HCT116 (cell line): ENCODE measurements around the gene SF3B4. TPM values are rescaled to one million over a fixed set of nuclear protein-coding genes. Genes with fewer than 3 reads are reported as not detected.

Source experiments
- ATAC-seq: fragments of 200-7000 bp; cut with Tn5 transposase; 2 replicates; pipeline ENCODE4 v1.9.1; 2020; ENCODE audit warnings: mild to moderate bottlenecking, moderate library complexity
- BruUV-seq: library from RNA; stranded (reverse); fragments of 400-500 nt; replicated peaks from 2 replicates; lab custom pipeline; 2021; lab: Mats Ljungman, UMichigan
- CTCF ChIA-PET: fragments of 300-600 bp; sonication (Branson Sonifier 250); formaldehyde crosslinking; loops from one replicate; lab custom pipeline; 2021; ENCODE audit warnings: antibody characterized with exemption; lab: Charles Lee
- POLR2A ChIA-PET: fragments of 300-600, 350-600 bp; sonication (Branson Sonifier 250); formaldehyde crosslinking; loops from one replicate; lab custom pipeline; 2021; ENCODE audit warnings: antibody characterized with exemption; lab: Charles Lee
- RAD21 ChIA-PET, 2 experiments: fragments of 300-600 bp; sonication (Branson Sonifier 250); formaldehyde crosslinking; loops; one replicate each; lab custom pipeline; 2023; ENCODE audit warnings: low total read pairs in 2 of 2; ENCODE audit not compliant: uncharacterized antibody in 2 of 2, unreplicated experiment in 2 of 2, low non-redundant PET in 1 of 2; lab: Charles Lee
- DNase-seq: peaks from one replicate; pipeline ENCODE4 v3.0.0-alpha.2; 2010; ENCODE audit warnings: low read depth, low spot score
- H2AFZ ChIP-seq: fragments of 200-600 bp; shearing (Covaris generic), sonication (generic); 2 replicates; pipeline ENCODE4 v1.6.1; 2017; ENCODE audit warnings: low read depth, mixed run types, mixed read lengths, antibody characterized with exemption, low read length; ENCODE audit not compliant: poor library complexity, severe bottlenecking
- H3K27ac ChIP-seq: 2 replicates; pipeline ENCODE4 v1.5.1; 2012; ENCODE audit warnings: low read depth, low read length
- H3K27me3 ChIP-seq: fragments of 200-600 bp; sonication (generic); 2 replicates; pipeline ENCODE4 v1.6.1; 2016; ENCODE audit warnings: mixed run types, low read length, mixed read lengths; ENCODE audit not compliant: insufficient read depth
- H3K36me3 ChIP-seq, 2 experiments: fragments of 200-500 bp in 1 of 2; fragments of 200-600 bp in 1 of 2; sonication (Bioruptor generic) in 1 of 2; sonication (generic) in 1 of 2; 2 replicates each; pipeline versions ENCODE4 v1.5.1 to v1.6.1; 2014 to 2016; ENCODE audit warnings: low read length in 2 of 2, inconsistent platforms in 1 of 2, mixed read lengths in 1 of 2, mixed run types in 1 of 2; ENCODE audit not compliant: insufficient read depth in 2 of 2, control insufficient read depth in 1 of 2
- H3K4me1 ChIP-seq, 2 experiments: fragments of 200-600 bp in 1 of 2; sonication (generic) in 1 of 2; 2 replicates each; pipeline versions ENCODE4 v1.5.1 to v1.6.1; 2012 to 2017; ENCODE audit warnings: low read length in 2 of 2, inconsistent platforms in 1 of 2, mild to moderate bottlenecking in 1 of 2, mixed read lengths in 1 of 2, mixed run types in 1 of 2, moderate library complexity in 1 of 2; ENCODE audit not compliant: insufficient read depth in 2 of 2, control insufficient read depth in 1 of 2
- H3K4me2 ChIP-seq: fragments of 200-600 bp; sonication (generic); 2 replicates; pipeline ENCODE4 v1.6.1; 2017; ENCODE audit warnings: mixed run types, low read length, mixed read lengths
- H3K4me3 ChIP-seq, 2 experiments: fragments of 200-600 bp in 1 of 2; sonication (generic) in 1 of 2; replicated peaks in 1 of 2; 2 replicates each; pipeline ENCODE4 v1.5.1; 2011 to 2016; ENCODE audit warnings: low read length in 2 of 2, control low read depth in 1 of 2, low read depth in 1 of 2, mild to moderate bottlenecking in 1 of 2, mixed read lengths in 1 of 2, mixed run types in 1 of 2
- H3K79me2 ChIP-seq: fragments of 200-600 bp; sonication (generic); 2 replicates; pipeline ENCODE4 v1.6.1; 2017; ENCODE audit warnings: mild to moderate bottlenecking, mixed run types, low read length, moderate library complexity, mixed read lengths; ENCODE audit not compliant: insufficient read depth
- H3K9ac ChIP-seq: fragments of 200-600 bp; sonication (generic); 2 replicates; pipeline ENCODE4 v1.6.1; 2016; ENCODE audit warnings: low read length, mixed read lengths
- H3K9me2 ChIP-seq: fragments of 200-600 bp; sonication (generic), shearing (Covaris generic); 2 replicates; pipeline ENCODE4 v1.6.1; 2017; ENCODE audit warnings: mixed run types, mild to moderate bottlenecking, moderate library complexity; ENCODE audit not compliant: insufficient read depth
- H3K9me3 ChIP-seq, 2 experiments: fragments of 200-500 bp in 1 of 2; fragments of 200-600 bp in 1 of 2; sonication (Bioruptor generic) in 1 of 2; sonication (generic) in 1 of 2; 2 replicates each; pipeline ENCODE4 v1.6.1; 2014 to 2017; ENCODE audit warnings: low read length in 2 of 2, mixed read lengths in 2 of 2, inconsistent platforms in 1 of 2, low read depth in 1 of 2, mild to moderate bottlenecking in 1 of 2, mixed run types in 1 of 2, moderate library complexity in 1 of 2; ENCODE audit not compliant: control insufficient read depth in 1 of 2, insufficient read depth in 1 of 2
- H4K20me1 ChIP-seq: fragments of 200-600 bp; sonication (generic), shearing (Covaris generic); 2 replicates; pipeline ENCODE4 v1.6.1; 2017; ENCODE audit warnings: mixed run types, mild to moderate bottlenecking, moderate library complexity; ENCODE audit not compliant: insufficient read depth
- CBX3 ChIP-seq: IDR thresholded peaks from 2 replicates; pipeline ENCODE4 v1.6.1; 2012; ENCODE audit warnings: low read depth
- CEBPB ChIP-seq: IDR thresholded peaks from 2 replicates; pipeline ENCODE4 v1.6.1; 2012; ENCODE audit warnings: low read depth
- EGR1 ChIP-seq: IDR thresholded peaks from 2 replicates; pipeline ENCODE4 v1.6.1; 2012; ENCODE audit warnings: low read depth
- FOSL1 ChIP-seq: IDR thresholded peaks from 2 replicates; pipeline ENCODE4 v1.6.1; 2012; ENCODE audit warnings: low read depth
- JUND ChIP-seq: IDR thresholded peaks from 2 replicates; pipeline ENCODE4 v1.6.1; 2012
- SP1 ChIP-seq: IDR thresholded peaks from 2 replicates; pipeline ENCODE4 v1.6.1; 2012; ENCODE audit warnings: low read depth
- SRF ChIP-seq: IDR thresholded peaks from 2 replicates; pipeline ENCODE4 v1.6.1; 2012; ENCODE audit warnings: low read depth
- TCF7L2 ChIP-seq: IDR thresholded peaks from 2 replicates; pipeline ENCODE4 v1.7.0; 2011; ENCODE audit warnings: borderline replicate concordance, inconsistent platforms; ENCODE audit not compliant: insufficient read depth, insufficient read length; ENCODE audit errors: extremely low read depth
- ZNF274 ChIP-seq: fragments of 200-500 bp; sonication (Bioruptor generic); IDR thresholded peaks from 2 replicates; pipeline ENCODE4 v1.6.1; 2014; ENCODE audit warnings: mild to moderate bottlenecking, low read depth, low read length, inconsistent platforms
- intact Hi-C: fragments of 100-400 bp; cut with micrococcal nuclease; formaldehyde crosslinking; loops from 2 replicates; pipeline ENCODE4 v1.10.0; 2022
- total RNA-seq: library from RNA; stranded (reverse); gene quantifications from one replicate; pipeline ENCODE4 v1.2.1, GENCODE V29; 2021; ENCODE audit not compliant: unreplicated experiment
- TF ChIP-seq, protein P1 (sequence below): IDR thresholded peaks from 2 replicates; pipeline ENCODE4 v1.6.1; 2012
- TF ChIP-seq, protein P2 (sequence below): IDR thresholded peaks from 2 replicates; pipeline ENCODE4 v1.6.1; 2012

Gene SF3B4
- total RNA-seq, 1 experiment from 2014 or later = 88.5 TPM

GRCh38 chr1:149967646-149968045 is 40.0 kb upstream of the SF3B4 start:
- Histone ChIP-seq H3K79me2 (no peaks in the 10 kb centered on the region), H3K4me1 (no peaks in the 10 kb centered on the region), H3K27ac (no peak overlapping the region), H3K36me3 (peaks cover 34 to 39% of the 10 kb centered on the region in 2 experiments; a peak in 3 of 4 replicates), H2AFZ (no peak overlapping the region), H3K27me3 (no peaks in the 10 kb centered on the region), H3K9me2 (no peaks in the 10 kb centered on the region)
- ATAC-seq = no peak
- no peak for DNase-seq
- CTCF ChIA-PET = no interaction called here
- TF ChIP-seq SRF = no peak
- TF ChIP-seq, protein P1, sequence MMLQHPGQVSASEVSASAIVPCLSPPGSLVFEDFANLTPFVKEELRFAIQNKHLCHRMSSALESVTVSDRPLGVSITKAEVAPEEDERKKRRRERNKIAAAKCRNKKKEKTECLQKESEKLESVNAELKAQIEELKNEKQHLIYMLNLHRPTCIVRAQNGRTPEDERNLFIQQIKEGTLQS = no peak
- TF ChIP-seq CBX3 = no peak
- no peak for TF ChIP-seq SP1
- TF ChIP-seq ZNF274 = no peak
- TF ChIP-seq JUND = no peak
- no peak for TF ChIP-seq CEBPB
- no peak for TF ChIP-seq FOSL1
- no peak for TF ChIP-seq TCF7L2
- no peak for TF ChIP-seq EGR1
- TF ChIP-seq, protein P2, sequence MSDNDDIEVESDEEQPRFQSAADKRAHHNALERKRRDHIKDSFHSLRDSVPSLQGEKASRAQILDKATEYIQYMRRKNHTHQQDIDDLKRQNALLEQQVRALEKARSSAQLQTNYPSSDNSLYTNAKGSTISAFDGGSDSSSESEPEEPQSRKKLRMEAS = no peak
- TF ChIP-seq, all 23 proteins: peak for 0
- intact Hi-C loops = no loop called here
- Histone ChIP-seq H3K9ac (no peak overlapping the region), H3K9me3 (no peaks in the 10 kb centered on the region), H4K20me1 (no peaks in the 10 kb centered on the region), H3K4me3 (no peak overlapping the region), H3K4me2 (no peak overlapping the region)
- no TSS peak for BruUV-seq
- ChIA-PET RAD21 (no interaction called here), POLR2A (no interaction called here)

GRCh38 chr1:149967041-149967440 is 39.4 kb upstream of the SF3B4 start:
- no peaks in the 10 kb centered on the region for H3K9me2 ChIP-seq
- H3K27ac ChIP-seq = no peak overlapping the region
- peaks cover 34 to 36% of the 10 kb centered on the region in 2 experiments; a peak in 3 of 4 replicates for H3K36me3 ChIP-seq
- ChIA-PET POLR2A (no interaction called here), CTCF (no interaction called here), RAD21 (no interaction called here)
- no TSS peak for BruUV-seq
- H3K9ac ChIP-seq = no peak overlapping the region
- H3K79me2 ChIP-seq = no peaks in the 10 kb centered on the region
- no peak for DNase-seq
- H3K4me2 ChIP-seq = no peak overlapping the region
- TF ChIP-seq JUND = no peak
- TF ChIP-seq CBX3 = no peak
- H4K20me1 ChIP-seq = no peaks in the 10 kb centered on the region
- no peak overlapping the region for H3K4me3 ChIP-seq
- no peaks in the 10 kb centered on the region for H3K9me3 ChIP-seq
- no peak overlapping the region for H2AFZ ChIP-seq
- no peak for ATAC-seq
- no peaks in the 10 kb centered on the region for H3K4me1 ChIP-seq
- intact Hi-C loops = no loop called here
- no peaks in the 10 kb centered on the region for H3K27me3 ChIP-seq
